Right cardiac atrium (tissue), 5 donors: ENCODE measurements around the gene ECT2L. TPM values are rescaled to one million over a fixed set of nuclear protein-coding genes. Genes with fewer than 3 reads are reported as not detected.

ENCODE experiments used
- ATAC-seq, 2 donors: fragments of 200-7000 bp; cut with Tn5 transposase; one replicate each; pipeline versions ENCODE4 v1.8.0 to v1.9.1; 2020; ENCODE audit warnings: moderate library complexity in 2 of 2, mild to moderate bottlenecking in 1 of 2
- DNase-seq, 3 donors: peaks; one replicate each; pipeline ENCODE4 v3.0.0-alpha.2; 2020
- H3K27ac ChIP-seq: one replicate; pipeline ENCODE4 v1.5.1; 2013; ENCODE audit warnings: mild to moderate bottlenecking, low read length, control low read depth, moderate library complexity
- H3K27me3 ChIP-seq: one replicate; pipeline ENCODE4 v1.6.1; 2013; ENCODE audit not compliant: control insufficient read depth, insufficient read depth
- H3K4me1 ChIP-seq: one replicate; pipeline ENCODE4 v1.6.1; 2013; ENCODE audit warnings: low read length; ENCODE audit not compliant: control insufficient read depth, insufficient read depth
- H3K4me3 ChIP-seq: one replicate; pipeline ENCODE4 v1.5.1; 2013; ENCODE audit warnings: low read length, control low read depth
- H3K9me3 ChIP-seq: one replicate; pipeline ENCODE4 v1.6.1; 2013; ENCODE audit warnings: low read length; ENCODE audit not compliant: control insufficient read depth
- WGBS: extraction: QIAGEN DNeasy Blood & Tissue Kit; methylation state at CpG from one replicate; pipeline ENCODE4 v1.1.7; 2013; 5-methylcytosine and 5-hydroxymethylcytosine counted together
- intact Hi-C, 4 donors: fragments of 100-400 bp; cut with DNase I; formaldehyde crosslinking; loops; one replicate each; pipeline versions ENCODE4 v1.11.0 to v1.14.0; 2022 to 2023
- polyA plus RNA-seq: library from polyadenylated mRNA; stranded (reverse); fragments of 200-250 nt; gene quantifications from one replicate; pipeline ENCODE4 v1.2.3, GENCODE V29; 2013
- total RNA-seq, 4 donors: library from RNA; stranded (reverse); fragmentation: NEBNext Ultra II Directional; extraction: Animal tissue kit (Norgen Biotek cat#: 25700); gene quantifications; one replicate each; pipeline ENCODE4 v1.2.1, GENCODE V29; 2021
- donor health status: healthy with polysubstance abuse.
- donor health status: DM: no; HTN: yes; CAD: no.
- donor health status: DM: no; HTN: no; CAD: no.
- donor health status: DM: no; HTN: yes; CAD: no; lungs with severe emphysema.
- donor health status: DM: yes; HTN: yes; CAD: no.

ECT2L gene
- total and polyA plus RNA-seq, 5 donors = 0.23 to 2.8 (median 0.43) TPM

DNA sequence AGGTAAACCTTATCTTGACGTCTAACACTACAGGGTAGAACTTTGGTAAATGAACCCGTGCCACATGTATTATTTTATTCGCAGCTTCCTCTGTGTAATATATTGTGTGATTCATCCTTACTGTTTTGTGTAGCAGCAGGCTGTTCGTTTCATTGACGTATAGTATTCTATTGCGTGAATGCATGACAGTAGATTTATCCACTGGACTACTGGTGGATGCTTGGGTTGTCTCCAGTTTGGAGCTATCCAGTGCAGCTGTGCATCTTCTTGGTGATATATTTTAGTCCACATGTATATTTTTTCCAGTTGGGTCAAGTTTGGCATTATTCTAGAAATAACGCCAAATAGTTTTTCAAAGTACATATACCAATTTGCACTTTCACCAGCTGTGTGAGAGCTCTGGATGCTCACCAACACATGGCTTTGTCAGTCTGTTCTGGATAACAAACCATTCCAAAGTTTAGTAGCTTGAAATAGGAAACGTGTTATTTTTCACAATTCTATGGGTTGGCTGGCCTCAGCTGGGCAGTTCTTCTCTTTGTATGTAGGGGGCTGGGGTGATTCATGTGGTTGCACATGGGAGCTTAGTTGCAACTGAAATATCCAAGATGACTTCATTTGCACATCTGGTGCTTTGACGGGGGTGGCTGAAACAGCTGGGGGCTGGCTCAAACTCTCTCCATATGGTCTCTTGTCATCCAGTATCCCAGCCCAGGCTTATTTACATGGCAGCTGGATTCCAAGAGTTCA is 9.3 kb downstream of the ECT2L start:
- Histone ChIP-seq H3K27ac (no peak overlapping the region), H3K4me3 (no peak overlapping the region), H3K9me3 (no peaks in the 10 kb centered on the region), H3K27me3 (no peaks in the 10 kb centered on the region), H3K4me1 (no peaks in the 10 kb centered on the region)
- intact Hi-C loops = no loop called here
- WGBS = 76% methylated on average over 9 of the region's 9 CpGs
- ATAC-seq = peak in 1 of 2 donors; percentile 66
- DNase-seq = peak in 1 of 3 donors; percentile 30

DNA sequence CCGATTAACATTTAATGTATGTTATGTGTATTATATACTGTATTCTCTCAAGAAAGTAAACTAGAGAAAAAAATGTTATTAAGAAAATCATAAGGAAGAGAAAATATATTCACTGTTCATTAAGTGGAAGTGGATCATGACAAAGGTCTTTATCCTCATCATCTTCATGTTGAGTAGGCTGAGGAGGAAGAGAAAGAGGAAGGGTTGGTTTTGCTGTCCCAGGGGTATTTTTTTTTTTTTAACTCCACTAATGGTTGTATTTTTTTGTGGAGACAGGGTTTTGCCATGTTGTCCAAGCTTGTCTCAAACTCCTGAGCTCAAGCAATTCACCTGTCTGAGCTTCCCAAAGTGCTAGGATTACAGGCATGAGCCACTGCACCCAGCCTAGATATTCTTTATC is 11.0 kb downstream of the ECT2L start:
- Histone ChIP-seq H3K9me3 (no peaks in the 10 kb centered on the region), H3K27ac (no peak overlapping the region), H3K4me3 (no peak overlapping the region), H3K4me1 (no peaks in the 10 kb centered on the region), H3K27me3 (no peaks in the 10 kb centered on the region)
- 95% methylated on average over 1 of the region's 1 CpG for WGBS
- DNase-seq (no peak), ATAC-seq (no peak)
- intact Hi-C loops = no loop called here

DNA sequence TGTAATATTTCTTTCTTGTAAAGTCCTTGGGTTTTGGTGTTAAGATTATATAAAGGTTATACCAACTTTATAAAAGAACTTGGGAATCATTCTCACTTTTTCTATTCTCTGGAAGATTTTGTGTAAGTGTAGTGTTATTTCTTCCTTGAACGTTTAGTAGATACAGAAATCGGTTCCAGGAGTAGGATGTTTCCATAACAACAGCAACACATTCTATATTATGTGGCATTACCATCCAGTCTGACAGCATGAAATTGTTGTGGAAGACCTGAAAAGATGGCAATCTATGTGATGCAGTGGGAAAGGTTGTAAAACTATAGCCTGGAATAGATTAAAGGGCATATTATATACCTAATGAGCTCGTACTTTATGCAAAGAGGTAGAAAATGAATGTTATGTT is 13.8 kb downstream of the ECT2L start:
- Histone ChIP-seq H3K9me3 (no peaks in the 10 kb centered on the region), H3K27ac (no peak overlapping the region), H3K27me3 (no peaks in the 10 kb centered on the region), H3K4me3 (no peak overlapping the region), H3K4me1 (no peaks in the 10 kb centered on the region)
- ATAC-seq (no peak), DNase-seq (no peak)
- intact Hi-C loops = loop anchor here in 2 of 4 donors (10.0 kb wide), 3 partner anchors 295 to 555 kb away; partner anchors contain the start of gene HECA (in 1 of the 2)
- WGBS = 84% methylated on average over 3 of the region's 3 CpGs

DNA sequence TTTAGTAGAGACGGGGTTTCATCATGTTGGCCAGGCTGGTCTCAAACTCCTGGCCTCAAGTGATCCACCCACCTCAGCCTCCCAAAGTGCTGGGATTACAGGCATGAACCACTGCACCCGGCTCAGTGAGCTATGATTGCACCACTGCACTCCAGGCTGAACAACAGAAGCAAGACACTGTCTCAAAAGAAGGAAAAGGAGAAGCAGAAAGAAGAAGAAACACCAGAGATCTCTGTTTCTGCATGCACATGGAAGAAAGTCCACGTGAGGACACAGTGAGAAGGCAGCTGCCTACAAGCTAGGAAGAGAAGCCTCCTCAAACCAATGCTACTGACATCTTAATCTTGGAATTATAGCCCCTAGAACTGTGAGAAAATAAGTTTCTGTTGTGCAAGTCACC is 16.0 kb downstream of the ECT2L start:
- H3K4me1 ChIP-seq = no peaks in the 10 kb centered on the region
- intact Hi-C loops = loop anchor here in 2 of 4 donors (10.0 kb wide), 3 partner anchors 293 to 553 kb away; partner anchors contain the start of gene HECA (in 1 of the 2)
- DNase-seq = no peak
- 86% methylated on average over 3 of the region's 3 CpGs for WGBS
- H3K9me3 ChIP-seq = no peaks in the 10 kb centered on the region
- no peaks in the 10 kb centered on the region for H3K27me3 ChIP-seq
- H3K4me3 ChIP-seq = no peak overlapping the region
- ATAC-seq = no peak
- no peak overlapping the region for H3K27ac ChIP-seq

DNA sequence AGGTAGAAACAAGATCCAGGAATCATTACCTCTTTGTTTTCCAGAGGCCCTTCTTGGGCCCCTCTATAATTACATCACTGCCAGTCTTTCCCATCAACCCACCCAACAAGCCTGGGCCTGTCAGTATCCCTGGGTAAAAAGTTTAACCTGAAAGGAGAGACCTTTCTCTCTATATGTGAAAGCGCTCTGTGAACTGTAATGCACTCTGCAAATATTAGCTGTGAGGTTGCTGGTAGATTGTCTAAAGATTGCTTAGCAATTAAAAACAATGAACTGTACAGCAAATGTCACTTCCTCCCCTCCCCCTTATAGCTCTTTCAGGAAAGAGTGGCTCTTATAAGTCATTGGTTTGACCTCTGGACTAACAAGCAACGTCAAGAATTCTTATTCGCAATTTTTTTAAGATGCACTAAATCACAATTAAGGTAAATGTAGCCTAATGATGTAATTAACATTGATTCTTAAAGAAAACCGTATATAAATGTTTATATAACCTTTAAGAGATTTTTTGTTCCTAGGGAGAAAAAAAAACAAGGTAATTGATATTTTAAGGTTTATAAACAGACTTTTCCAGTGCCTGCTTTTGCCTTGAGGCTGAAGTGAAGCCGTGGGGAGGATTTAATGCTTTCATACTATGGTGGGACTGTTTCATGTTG is 18.4 kb downstream of the ECT2L start:
- H3K9me3 ChIP-seq = no peaks in the 10 kb centered on the region
- ATAC-seq = no peak
- intact Hi-C loops = loop anchor here in 2 of 4 donors (10.0 kb wide), 3 partner anchors 290 to 550 kb away; partner anchors contain the start of gene HECA (in 1 of the 2)

DNA sequence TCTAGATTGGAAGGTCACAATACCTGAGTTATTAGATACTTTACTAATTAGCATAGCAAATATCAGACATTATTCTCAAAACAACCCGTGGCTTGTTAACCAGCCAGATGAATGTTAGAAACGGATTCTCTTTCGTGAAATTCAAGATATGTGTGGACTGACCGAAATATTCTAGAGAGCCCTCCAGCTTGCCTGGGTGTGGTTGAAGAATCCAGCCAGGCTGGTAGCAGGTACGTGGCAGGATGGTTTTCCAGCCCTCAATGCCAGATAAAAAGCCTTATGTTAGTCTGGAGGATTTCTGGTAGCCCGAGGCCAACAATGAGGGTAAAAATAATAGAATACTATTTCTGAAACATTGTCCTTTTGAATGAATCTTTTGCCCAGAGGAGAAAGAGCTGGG is 19.3 kb downstream of the ECT2L start:
- H3K4me1 ChIP-seq = peaks cover 2% of the 10 kb centered on the region
- intact Hi-C loops = loop anchor here in 3 of 4 donors (5.0 to 10.0 kb wide), 5 partner anchors 172 to 550 kb away; partner anchors contain the start of genes REPS1 (in 2 of the 3) and HECA (in 1 of the 3)
- 82% methylated on average over 6 of the region's 6 CpGs for WGBS
- H3K4me3 ChIP-seq = no peak overlapping the region
- no peaks in the 10 kb centered on the region for H3K27me3 ChIP-seq
- no peaks in the 10 kb centered on the region for H3K9me3 ChIP-seq
- H3K27ac ChIP-seq = no peak overlapping the region
- ATAC-seq (no peak), DNase-seq (no peak)

More for the DNA sequence above, 18.4 kb downstream of the ECT2L start:
- Histone ChIP-seq H3K27me3 (no peaks in the 10 kb centered on the region), H3K27ac (no peak overlapping the region), H3K4me3 (no peak overlapping the region), H3K4me1 (peaks cover 2% of the 10 kb centered on the region)
- no peak for DNase-seq
- 66% methylated on average over 5 of the region's 5 CpGs for WGBS

DNA sequence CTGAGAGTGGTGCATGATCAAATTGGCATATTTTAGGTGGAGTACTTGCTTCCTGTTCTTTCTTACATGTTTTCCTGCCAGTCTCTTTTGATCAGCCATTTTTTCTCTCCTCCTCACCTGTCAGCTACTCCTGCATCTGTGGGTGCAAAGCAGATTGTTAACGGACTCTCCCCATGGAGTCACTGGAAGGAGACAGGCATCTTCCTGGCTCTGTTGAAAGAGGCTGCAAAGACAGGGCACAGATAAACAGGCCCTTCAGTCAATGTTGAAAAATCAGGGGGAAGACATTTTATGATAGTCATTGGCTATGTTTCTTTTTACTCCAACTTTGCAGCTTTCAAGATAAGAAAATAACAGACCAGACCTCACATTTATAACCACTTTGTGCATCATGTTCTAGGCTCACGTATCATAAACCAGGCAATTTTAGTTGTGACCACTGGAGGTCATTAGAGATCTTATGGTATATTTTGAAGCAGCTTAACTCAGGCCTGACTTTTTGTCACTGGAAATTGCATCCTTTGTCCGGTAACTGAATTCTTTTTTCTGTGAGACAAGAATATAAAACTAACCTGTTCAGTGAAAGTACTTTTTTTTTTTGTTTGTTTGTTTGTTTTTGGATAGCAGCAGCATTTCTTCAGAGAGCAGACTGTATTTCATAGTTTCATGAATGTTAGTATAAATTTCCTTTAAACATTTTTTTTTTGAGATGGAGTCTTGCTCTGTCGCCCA is 20.1 kb downstream of the ECT2L start:
- peak; percentile 74 to 83 for ATAC-seq
- Histone ChIP-seq H3K27ac (no peak overlapping the region), H3K9me3 (no peaks in the 10 kb centered on the region), H3K4me3 (no peak overlapping the region), H3K27me3 (no peaks in the 10 kb centered on the region), H3K4me1 (peaks cover 2% of the 10 kb centered on the region)
- intact Hi-C loops = loop anchor here (1.0 to 10.0 kb wide), 7 partner anchors 171 to 549 kb away; partner anchors contain the start of genes REPS1 (in 4 of the 4) and HECA (in 1 of the 4)
- 30% methylated on average over 4 of the region's 4 CpGs for WGBS
- DNase-seq = no peak

DNA sequence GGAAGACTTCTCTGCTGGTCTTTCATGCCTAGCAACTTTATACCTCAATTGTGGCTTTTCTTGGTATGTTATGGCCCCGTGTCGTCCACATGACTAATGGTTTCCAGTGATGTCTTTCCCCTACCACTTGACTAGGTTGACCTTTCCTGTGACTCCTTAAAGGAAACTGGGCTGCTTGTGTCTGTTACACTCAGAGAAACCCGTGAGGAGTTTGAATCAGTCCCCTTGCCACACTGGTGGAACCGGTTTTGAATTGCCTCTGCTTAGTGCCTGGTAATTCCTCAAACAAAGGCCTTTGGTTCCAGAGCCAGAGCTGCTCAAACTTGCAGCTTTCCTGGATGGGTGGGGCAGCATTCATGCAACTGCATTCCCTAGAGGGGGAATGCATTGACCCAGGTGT is 21.9 kb downstream of the ECT2L start:
- H3K9me3 ChIP-seq = no peaks in the 10 kb centered on the region
- no peaks in the 10 kb centered on the region for H3K27me3 ChIP-seq
- ATAC-seq (peak; percentile 37 to 38), DNase-seq (no peak)
- H3K4me1 ChIP-seq = peaks cover 2% of the 10 kb centered on the region
- WGBS = 71% methylated on average over 4 of the region's 4 CpGs
- intact Hi-C loops = loop anchor here (2.0 to 10.0 kb wide), 6 partner anchors 170 to 547 kb away; partner anchors contain the start of genes REPS1 (in 3 of the 4) and HECA (in 1 of the 4)
- no peak overlapping the region for H3K27ac ChIP-seq
- H3K4me3 ChIP-seq = no peak overlapping the region

DNA sequence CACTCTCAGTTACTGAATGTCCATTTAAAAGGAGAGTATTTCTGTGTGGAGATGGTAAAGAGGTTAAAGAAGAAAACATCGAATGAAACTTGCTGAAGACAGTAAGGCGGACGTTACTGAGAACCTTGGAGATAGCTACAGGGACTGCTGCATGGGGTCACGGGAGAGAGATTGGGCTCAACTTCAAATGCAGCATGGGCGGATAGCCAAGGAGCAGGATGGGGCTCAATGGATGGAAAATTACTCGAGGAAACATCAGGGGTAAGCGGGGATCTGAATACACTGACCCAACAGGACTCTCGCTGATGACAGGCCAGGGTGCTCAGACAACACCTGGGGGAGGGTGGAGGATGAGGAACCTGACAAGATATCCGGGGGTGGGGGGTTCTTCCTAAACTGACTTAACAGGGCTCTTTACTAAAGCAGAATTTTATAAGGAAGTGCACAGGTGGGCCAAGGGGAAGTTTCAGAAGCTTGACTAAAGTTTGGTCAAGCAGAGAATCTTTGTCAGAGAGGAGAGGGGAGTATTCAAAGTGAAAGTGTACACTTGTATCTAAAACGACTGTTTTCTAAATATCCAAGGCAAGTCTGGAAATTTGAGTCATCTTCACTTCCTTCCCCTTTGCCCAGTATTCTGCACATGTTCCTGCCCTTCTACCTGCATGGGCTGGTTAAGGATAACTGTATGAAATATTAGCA is 22.8 kb downstream of the ECT2L start:
- Histone ChIP-seq H3K27ac (no peak overlapping the region), H3K9me3 (no peaks in the 10 kb centered on the region), H3K4me3 (no peak overlapping the region), H3K4me1 (peaks cover 2% of the 10 kb centered on the region), H3K27me3 (no peaks in the 10 kb centered on the region)
- intact Hi-C loops = loop anchor here in 3 of 4 donors (5.0 to 10.0 kb wide), 5 partner anchors 169 to 546 kb away; partner anchors contain the start of genes REPS1 (in 2 of the 3) and HECA (in 1 of the 3)
- WGBS = 62% methylated on average over 10 of the region's 10 CpGs
- no peak for ATAC-seq
- DNase-seq = no peak

DNA sequence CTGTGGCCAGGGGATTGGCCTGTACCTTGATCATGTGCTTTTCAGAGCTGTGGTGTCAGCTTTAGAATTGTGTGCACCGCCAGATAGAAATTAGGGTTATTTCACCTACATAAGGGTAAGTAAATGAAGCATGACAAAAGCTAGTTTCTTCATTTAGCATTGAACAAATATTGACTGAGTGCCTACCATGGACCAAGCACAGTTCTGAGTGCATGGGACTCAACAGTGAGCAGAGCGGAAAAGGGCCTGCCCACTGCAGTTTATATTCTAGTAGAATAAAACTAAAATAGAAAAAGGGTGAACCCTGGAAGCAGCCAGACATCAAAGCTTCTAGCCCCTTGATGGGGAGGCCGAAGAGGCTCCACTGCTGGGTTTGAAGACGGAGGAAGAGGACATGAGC is 25.6 kb downstream of the ECT2L start:
- Histone ChIP-seq H3K27ac (no peak overlapping the region), H3K4me3 (no peak overlapping the region), H3K27me3 (no peaks in the 10 kb centered on the region), H3K9me3 (no peaks in the 10 kb centered on the region), H3K4me1 (peaks cover 2% of the 10 kb centered on the region)
- intact Hi-C loops = no loop called here
- DNase-seq (no peak), ATAC-seq (no peak)
- WGBS = 94% methylated on average over 4 of the region's 4 CpGs
